ENCODE measurements around the gene EEF2K. TPM values are rescaled to one million over a fixed set of nuclear protein-coding genes. Genes with fewer than 3 reads are reported as not detected.

Gene EEF2K
- polyA plus RNA-seq, 5 donors, result 18.8 to 25.9 (median 20.3) TPM

DNA sequence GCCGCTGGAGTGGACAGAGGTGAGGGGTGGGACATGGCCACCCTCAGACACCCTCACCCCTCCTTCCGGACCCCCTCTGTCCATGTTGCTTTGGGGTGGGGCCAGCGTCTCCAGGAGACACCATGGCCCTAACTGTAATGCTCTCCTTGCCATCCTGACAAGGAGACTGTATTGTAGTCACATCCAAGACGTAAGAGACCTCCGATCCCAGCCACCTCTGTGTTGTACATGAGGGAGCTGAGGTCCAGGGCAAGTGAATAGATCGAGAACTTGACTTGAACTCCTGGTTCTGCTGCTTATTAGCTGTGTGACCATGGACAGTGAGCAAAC, 121.3 kb downstream of the EEF2K start:
- no peak for DNase-seq

- no peak for DNase-seq
Observed at GRCh38 chr16:22328081-22328725, 122.1 kb downstream of the EEF2K start.

DNA sequence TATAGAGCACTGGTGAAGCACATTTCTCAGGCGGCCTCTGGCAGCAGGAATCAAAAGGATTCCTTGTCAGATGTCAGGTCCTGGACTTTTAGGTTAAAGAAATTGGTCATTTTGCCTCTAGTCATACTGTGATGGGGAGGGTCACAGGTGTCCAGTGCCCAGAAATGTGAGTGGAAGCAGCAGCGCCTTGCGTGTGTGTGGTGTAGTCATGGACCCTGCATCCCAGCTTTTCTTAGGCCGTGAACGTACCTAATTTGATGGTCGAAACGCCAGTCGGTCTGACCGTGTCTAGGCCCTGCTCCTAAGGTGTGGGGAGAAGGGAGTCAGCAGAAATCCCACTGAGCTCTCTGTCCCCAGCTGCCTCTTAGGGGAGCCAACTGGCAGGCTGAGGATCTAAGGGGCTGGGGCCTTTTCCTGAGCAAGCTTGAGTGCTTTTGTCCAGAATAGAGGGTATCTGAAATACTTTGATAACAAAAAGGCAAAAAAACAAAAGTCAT, 123.2 kb downstream of the EEF2K start:
- no peak for DNase-seq

- DNase-seq, result no peak
Observed at GRCh38 chr16:22330326-22330725, 124.2 kb downstream of the EEF2K start.

- no peak for DNase-seq
Observed at GRCh38 chr16:22333457-22333994, 127.4 kb downstream of the EEF2K start.

- no peak for DNase-seq
Observed at GRCh38 chr16:22335668-22336246, 129.7 kb downstream of the EEF2K start.

DNA sequence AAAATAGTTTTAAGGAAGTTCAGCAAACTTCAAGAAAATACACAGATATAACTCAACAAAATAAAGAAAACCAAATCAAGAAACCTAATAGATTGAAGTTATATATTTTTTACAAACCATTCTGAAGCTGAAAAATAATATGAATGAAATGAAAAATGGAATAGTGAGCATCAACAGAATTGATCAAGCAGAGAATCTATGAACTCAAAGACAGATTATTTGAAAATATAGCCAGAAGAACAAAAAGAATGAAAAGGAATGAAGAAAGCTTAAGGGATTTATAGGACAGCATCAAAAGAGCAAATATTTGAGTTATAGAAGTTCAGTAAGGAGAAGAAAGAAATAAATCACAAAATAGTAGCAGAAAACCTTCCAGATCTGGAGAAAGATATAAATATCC, 130.5 kb downstream of the EEF2K start:
- no peak for DNase-seq

DNA sequence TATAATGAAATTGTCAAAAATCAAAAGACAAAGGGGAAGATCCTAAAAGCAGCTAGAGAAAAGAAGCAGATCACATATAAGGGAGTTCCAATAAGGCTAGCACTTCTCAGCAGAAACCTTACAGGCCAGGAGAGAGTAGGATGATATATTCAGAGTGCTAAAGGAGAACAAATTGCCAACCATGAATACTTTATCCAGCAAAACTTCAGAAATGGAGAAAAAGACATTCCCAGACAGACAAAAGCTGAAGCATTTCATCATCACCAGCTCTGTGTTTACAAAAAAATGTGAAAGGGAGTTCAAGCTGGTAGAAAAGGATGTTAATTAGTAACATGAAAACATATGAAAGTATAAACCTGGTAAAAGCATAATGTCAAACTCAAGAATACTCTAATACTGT, 131.0 kb downstream of the EEF2K start:
- no peak for DNase-seq

DNA sequence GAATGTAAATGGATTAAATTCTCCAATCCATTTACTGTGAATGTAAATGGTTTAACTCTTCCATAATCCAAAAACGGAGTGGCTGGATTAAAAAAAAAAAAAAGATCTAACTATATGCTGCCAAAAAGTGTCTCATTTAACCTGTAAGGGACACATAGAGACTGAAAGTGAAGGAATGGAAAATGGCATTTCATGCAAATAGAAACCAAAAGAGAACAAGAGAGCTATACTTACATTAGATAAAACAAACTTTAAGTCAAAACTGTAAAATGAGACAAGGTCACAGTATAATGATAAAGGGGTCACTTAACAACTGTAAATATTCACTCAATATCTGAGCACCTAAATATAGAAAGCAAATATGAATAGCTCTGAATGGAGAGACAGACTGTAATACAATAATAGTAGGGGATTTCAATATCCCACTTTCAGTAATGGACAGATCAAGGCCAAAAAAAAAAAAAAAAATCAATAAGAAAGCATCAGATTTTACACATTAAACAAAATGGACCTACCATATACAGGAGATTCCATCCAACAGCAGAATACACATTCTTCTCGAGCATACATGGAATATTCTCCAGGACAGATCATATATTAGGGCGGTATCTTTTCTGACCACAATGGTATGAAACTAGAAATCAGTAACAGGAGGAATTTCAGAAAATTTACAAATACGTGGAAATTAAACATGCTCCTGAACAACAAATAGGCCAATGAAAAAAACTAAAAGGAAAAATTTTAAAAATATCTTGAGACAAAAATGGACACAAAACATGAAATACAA, 132.0 kb downstream of the EEF2K start:
- no peak for DNase-seq

Other genes starting within 250 kb of the EEF2K start
- gene PDZD9, start 205.2 kb upstream of the EEF2K start, polyA plus RNA-seq (ENCODE audit: insufficient read depth in 1 of 5, insufficient read length in 5 of 5, low replicate concordance in 1 of 5), result under 1 TPM; 0.17 to 0.79 (median 0.45) TPM
- 10 to 100 TPM; 19.5 to 34.3 (median 27.6) TPM for gene MOSMO, start 198.2 kb upstream of the EEF2K start, polyA plus RNA-seq (ENCODE audit: insufficient read depth in 1 of 5, insufficient read length in 5 of 5, low replicate concordance in 1 of 5)
- 1 to 10 TPM; 1.4 to 6.9 (median 6.0) TPM for gene VWA3A, start 113.7 kb upstream of the EEF2K start, polyA plus RNA-seq (ENCODE audit: insufficient read depth in 1 of 5, insufficient read length in 5 of 5, low replicate concordance in 1 of 5)
- under 1 TPM; 0.07 to 0.36 (median 0.14) TPM for gene SDR42E2, start 43.8 kb upstream of the EEF2K start, polyA plus RNA-seq (ENCODE audit: insufficient read depth in 1 of 5, insufficient read length in 5 of 5, low replicate concordance in 1 of 5)
- 10 to 100 TPM; 48.8 to 65.6 (median 49.7) TPM for gene POLR3E, start 91.1 kb downstream of the EEF2K start, polyA plus RNA-seq (ENCODE audit: insufficient read depth in 1 of 5, insufficient read length in 5 of 5, low replicate concordance in 1 of 5)
- 10 to 100 TPM; 23.1 to 31.8 (median 27.3) TPM for gene CDR2, start 168.3 kb downstream of the EEF2K start, polyA plus RNA-seq (ENCODE audit: insufficient read depth in 1 of 5, insufficient read length in 5 of 5, low replicate concordance in 1 of 5)

Data from right lung (tissue), 5 donors.